HG03439 (cell line): ENCODE data around the gene NFIX.

ENCODE experiments used
- ATAC-seq: cut with Tn5 transposase; IDR thresholded peaks from one replicate; pipeline ENCODE4 v1.9.1; 2021; ENCODE audit warnings: mild to moderate bottlenecking, moderate library complexity; ENCODE audit not compliant: unreplicated experiment

Gene NFIX

DNA sequence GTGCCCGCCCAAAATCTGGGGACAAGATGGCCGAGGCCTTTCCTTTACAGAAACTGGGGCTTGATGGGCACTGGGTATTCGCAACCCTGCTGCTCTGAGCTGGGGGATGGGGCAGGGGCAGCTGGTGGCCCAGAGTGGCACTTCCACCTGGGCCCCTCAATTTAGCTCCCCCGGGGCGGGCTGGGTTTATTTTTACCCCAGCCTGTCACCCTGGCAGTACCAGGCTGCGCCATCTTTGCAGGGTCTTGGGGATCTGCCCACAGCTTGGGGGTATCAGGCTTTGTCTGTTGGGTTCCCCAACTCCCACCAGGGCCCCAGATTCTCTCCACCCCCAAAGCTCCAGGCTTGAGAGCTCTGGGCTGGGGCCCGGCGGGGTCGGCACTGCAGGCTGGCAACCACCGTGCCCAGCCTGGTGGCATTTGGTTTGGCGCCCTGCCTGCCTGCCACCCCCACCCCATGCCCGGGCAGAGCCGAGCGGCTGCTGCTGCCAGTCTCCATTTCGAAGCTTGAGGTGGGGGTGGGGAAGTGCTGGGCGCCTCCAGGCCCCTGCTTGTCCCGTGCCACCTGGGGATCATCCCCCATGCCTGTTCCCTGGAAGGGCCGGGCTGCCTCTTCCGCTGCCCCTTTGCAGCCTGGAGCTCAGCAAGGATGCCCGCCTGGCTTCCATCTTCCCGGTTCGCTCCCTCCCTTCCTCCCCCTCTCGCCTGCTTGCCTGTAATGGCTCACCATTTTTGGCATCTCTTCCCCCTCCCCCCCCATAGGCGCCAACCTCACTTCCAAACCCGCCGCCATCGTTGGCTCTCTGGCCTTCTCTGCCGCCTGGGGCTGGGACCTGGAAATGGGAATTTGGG is 11.4 kb downstream of the NFIX start:
- ATAC-seq: no peak

- ATAC-seq: no peak
Measured at GRCh38 chr19:13007292-13008045, 12.2 kb downstream of the NFIX start.

GRCh38 chr19:13008926-13009787 is 13.9 kb downstream of the NFIX start:
- ATAC-seq: no peak

GRCh38 chr19:13010038-13010991 is 15.0 kb downstream of the NFIX start:
- ATAC-seq: no peak

DNA sequence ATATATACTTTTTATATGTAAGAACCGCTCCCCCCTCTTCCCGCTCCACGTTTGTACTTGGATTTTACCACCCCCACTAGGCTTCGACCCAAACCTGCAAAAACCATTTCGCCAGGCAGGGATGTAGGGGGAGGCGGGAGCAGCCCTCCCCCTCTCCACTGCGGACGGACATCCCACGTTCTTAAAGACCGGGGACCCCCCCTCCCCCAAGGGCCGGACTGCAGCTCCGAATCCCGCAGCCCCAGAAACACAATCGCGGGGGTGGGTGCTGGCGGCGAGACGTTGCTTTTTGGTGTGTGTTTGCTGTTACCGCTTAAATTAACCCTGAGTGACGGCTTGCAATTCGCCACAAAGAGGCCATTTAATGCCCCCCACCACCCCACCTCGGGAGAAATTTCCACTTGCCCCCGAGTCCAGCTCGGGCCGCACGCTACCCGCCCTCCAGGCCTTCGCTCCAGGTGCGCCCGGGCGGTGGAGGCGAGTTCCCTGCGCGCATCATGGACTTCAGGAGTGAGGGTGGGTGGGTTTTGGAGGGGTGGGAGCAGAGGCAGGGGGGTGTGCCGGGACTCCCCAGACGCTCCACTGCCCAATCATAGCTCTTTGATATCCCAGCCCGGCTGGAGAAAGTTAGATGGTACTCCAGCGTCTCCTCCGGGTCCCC is 15.8 kb downstream of the NFIX start:
- ATAC-seq: no peak

DNA sequence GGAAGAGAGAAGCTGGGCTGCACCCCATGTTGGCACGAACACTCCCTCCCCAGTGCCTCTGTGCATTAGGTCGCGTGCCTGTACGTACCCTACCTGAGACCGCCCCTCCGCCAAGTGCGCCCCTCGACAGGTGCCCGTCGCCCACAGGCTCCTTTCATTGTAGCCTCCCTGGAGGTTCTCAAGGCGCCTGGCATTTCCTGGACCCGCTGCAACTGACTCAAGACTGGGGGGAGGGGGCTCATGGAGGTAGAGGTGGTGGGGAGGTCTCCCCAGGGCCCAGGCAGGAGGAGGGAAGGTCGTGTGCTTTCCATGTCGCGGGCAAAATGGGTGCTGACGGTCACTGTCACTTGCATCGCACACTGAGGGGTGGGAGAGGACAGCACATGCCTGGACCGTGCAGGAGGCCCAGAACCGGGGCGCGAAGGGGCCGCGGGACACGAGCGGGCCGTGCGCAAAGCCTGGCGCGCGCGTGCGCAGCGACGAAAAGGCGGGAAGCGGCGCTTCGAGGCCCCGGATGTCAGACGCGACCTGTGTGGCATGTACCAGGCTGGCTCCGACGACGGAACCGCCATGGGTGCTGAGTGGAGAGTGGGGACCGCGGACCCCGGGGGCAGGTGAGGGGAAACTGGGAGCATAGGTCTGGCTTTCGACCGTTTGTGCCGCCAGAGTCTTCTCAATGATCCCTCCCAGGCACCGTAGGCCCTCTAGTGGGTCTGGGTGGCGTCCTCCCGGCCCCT is 16.5 kb downstream of the NFIX start:
- ATAC-seq: no peak

GRCh38 chr19:13012390-13012689 is 17.1 kb downstream of the NFIX start:
- ATAC-seq: no peak

DNA sequence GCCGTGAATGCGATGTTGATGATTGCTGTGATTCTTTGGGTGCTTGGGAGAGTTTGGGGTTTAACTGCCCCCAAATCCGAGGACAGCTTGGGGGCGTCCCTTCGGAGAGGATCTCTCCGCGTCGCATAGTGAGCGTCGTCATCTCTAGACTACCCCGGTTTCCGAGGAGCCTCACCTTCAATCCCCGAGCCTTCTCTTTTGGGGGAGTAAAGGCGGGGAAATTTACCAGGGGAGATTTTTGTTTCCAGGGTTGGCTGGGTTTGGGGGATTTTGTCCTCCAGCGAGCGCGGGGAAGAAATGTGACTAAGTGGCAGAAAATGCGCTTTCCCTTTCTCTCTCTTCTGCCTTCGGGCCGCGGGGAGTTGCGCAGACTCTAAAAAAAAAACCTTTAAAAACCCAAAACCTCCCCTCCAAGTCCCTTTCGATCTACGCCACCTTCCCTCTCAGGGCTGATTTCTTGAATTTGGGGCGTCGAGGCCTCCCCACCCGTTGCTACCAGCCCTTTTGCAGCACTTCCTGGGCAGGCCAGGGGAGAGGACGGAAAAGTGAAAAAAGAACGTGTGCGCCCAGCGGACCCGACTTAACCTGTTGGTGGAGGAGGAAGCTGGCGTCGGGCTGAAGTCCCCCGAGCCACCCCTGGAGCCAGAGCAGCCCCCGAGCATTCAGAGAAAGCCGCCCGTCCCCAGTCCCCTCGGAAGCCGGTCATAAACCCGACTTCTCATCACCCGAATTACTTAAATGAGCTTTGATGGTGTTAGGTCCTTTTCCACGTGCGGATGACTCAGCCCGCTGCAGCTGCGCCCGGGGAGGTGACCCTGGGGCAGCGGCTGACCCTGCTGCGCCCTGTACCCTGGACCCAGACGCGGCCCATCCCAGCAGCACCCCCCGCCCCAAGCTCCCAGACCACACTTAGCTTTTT is 17.7 kb downstream of the NFIX start:
- ATAC-seq: no peak

DNA sequence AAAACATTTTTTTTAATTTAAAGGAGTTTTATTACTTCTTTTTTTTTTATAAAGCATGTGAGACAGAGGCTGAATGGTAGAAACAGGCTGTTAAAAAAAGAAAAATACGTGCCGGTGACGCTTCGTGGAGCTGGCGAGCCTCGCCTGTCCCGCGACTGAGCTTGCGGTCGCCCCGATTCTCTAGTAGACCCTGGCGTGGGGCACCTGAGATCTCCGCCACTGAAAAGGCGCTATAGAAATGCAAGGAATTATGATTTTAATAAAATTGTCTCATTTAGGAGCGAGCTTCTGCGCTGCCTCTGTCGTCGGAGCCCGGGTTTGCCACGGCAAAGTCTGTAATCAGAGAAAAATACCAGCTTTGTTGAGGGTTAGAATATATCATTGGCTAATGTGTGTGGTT is 18.4 kb downstream of the NFIX start:
- no peak for ATAC-seq

GRCh38 chr19:13014101-13014920 is 19.0 kb downstream of the NFIX start:
- ATAC-seq: no peak

DNA sequence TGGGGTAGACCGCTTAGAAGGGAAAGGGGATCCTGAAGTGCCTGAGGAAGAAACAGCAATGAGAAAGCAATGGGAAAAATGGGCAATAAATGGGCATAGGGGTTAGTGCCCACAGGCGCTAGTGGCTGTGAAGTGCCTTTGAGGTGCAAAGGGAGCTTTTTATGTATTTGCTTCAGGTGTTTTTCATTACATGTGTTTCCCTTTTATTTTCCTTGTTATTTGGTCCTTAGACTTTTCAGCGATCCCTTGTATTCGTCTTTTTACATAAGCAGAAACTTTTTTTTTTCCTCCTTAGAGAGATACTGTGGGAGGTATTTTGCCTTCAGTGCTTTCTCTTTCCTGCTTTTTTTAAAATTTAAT is 19.6 kb downstream of the NFIX start:
- ATAC-seq: no peak

- no peak for ATAC-seq
Measured at GRCh38 chr19:13015361-13016223, 20.3 kb downstream of the NFIX start.

- no peak for ATAC-seq
Measured at GRCh38 chr19:13016245-13016627, 21.0 kb downstream of the NFIX start.

- no peak for ATAC-seq
Measured at GRCh38 chr19:13016628-13017305, 21.5 kb downstream of the NFIX start.

DNA sequence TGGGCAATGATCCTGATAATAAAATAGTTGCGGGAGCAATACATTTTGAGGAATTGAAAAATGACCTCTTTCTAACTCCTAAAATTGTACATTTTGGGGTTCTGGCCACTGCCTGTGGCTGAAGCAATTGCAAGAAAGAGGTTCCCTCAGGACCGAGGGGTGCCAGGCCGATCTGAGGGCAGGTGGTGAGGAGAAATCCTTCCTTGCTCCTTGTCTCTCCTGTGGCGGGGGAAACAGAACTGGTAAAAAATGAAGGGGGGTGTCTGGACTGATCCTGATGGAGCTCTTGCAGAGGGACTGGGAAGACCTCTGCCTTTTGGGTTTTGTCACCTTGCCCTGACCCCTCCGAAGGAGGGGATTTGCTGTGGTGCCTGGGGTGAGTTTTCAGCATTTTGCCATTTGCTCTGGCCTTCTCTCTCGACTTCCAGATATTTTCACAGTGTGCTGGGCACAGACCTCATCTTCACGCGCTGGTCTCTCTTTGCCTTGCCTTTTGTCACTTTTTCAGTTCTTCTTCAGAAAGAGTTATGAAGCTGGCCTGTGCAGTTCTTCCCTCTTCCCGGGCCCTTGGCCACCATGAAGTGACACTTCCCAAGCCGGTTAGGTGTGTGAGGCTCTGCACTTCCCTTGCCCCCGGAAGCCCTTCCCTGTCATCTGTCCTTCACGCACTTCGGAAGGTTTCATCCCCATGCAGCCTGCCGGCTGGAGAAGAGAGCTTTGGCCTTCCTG is 22.2 kb downstream of the NFIX start:
- ATAC-seq: no peak
